T-cell (primary cell): ENCODE results near the gene PGRMC2. TPM values are rescaled to one million over a fixed set of nuclear protein-coding genes. Genes with fewer than 3 reads are reported as not detected.

ENCODE experiments used
- ATAC-seq, 4 experiments: fragments of 200-7000 bp in 3 of 4; fragments of 150-1000 bp in 1 of 4; cut with Tn5 transposase; replicated peaks in 1 of 4; 1 replicate in 3 of 4; 2 replicates in 1 of 4; pipeline ENCODE4 v1.10.0; 2021; ENCODE audit warnings: moderate library complexity in 3 of 4, mild to moderate bottlenecking in 2 of 4, moderate number of reproducible peaks in 1 of 4
- CTCF ChIA-PET, 2 donors: fragments of 300-600 bp; sonication (Branson Sonifier 250); formaldehyde crosslinking; loops; one replicate each; lab custom pipeline; 2022; ENCODE audit warnings: antibody characterized with exemption in 2 of 2; lab: Charles Lee
- POLR2A ChIA-PET, 2 donors: fragments of 300-600 bp; sonication (Branson Sonifier 250); formaldehyde crosslinking; loops; one replicate each; lab custom pipeline; 2022; ENCODE audit warnings: antibody characterized with exemption in 2 of 2; lab: Charles Lee
- DNase-seq, 35 experiments: peaks; one replicate each; pipeline versions ENCODE4 v3.0.0 to v3.0.0-alpha.2; 2013 to 2023
- H3K27ac ChIP-seq: one replicate; pipeline ENCODE4 v1.5.1; 2013; ENCODE audit warnings: low read length
- H3K27me3 ChIP-seq, 2 experiments: replicated peaks in 1 of 2; 1 replicate in 1 of 2; 2 replicates in 1 of 2; pipeline versions ENCODE4 v1.6.1 to v1.7.0; 2013; ENCODE audit warnings: low read length in 1 of 2, mixed read lengths in 1 of 2; ENCODE audit not compliant: control insufficient read depth in 2 of 2, insufficient read depth in 2 of 2; ENCODE audit errors: extremely low read depth in 1 of 2
- H3K36me3 ChIP-seq, 2 donors: 1 replicate in 1 of 2; 2 replicates in 1 of 2; pipeline versions ENCODE4 v1.6.1 to v1.7.0; 2013; ENCODE audit warnings: low read length in 1 of 2; ENCODE audit not compliant: control insufficient read depth in 2 of 2, insufficient read depth in 1 of 2; ENCODE audit errors: extremely low read depth in 1 of 2
- H3K4me1 ChIP-seq, 2 experiments: 1 replicate in 1 of 2; 2 replicates in 1 of 2; pipeline versions ENCODE4 v1.6.1 to v1.7.0; 2013; ENCODE audit warnings: low read length in 2 of 2, mixed read lengths in 1 of 2; ENCODE audit not compliant: insufficient read depth in 2 of 2, control insufficient read depth in 1 of 2; ENCODE audit errors: extremely low read depth in 1 of 2
- H3K4me3 ChIP-seq, 2 donors: 1 replicate in 1 of 2; 2 replicates in 1 of 2; pipeline versions ENCODE4 v1.5.1 to v1.7.0; 2013; ENCODE audit warnings: mild to moderate bottlenecking in 2 of 2, low read length in 1 of 2, moderate library complexity in 1 of 2; ENCODE audit not compliant: control insufficient read depth in 1 of 2; ENCODE audit errors: extremely low read depth in 1 of 2
- H3K9me3 ChIP-seq: 2 replicates; pipeline ENCODE4 v1.7.0; 2013
- H3K27ac Mint-ChIP-seq, 2 donors: one replicate each; pipeline ENCODE4 v1.8.0; 2020 to 2021; ENCODE audit warnings: mild to moderate bottlenecking in 2 of 2, mixed read lengths in 2 of 2
- H3K27me3 Mint-ChIP-seq, 2 donors: one replicate each; pipeline ENCODE4 v1.8.0; 2021 to 2022; ENCODE audit warnings: mixed read lengths in 2 of 2
- H3K36me3 Mint-ChIP-seq: one replicate; pipeline ENCODE4 v1.8.0; 2021; ENCODE audit warnings: mixed read lengths
- H3K4me1 Mint-ChIP-seq, 3 donors: one replicate each; pipeline ENCODE4 v1.8.0; 2020 to 2022; ENCODE audit warnings: mixed read lengths in 3 of 3, mild to moderate bottlenecking in 1 of 3
- H3K4me3 Mint-ChIP-seq, 3 donors: one replicate each; pipeline ENCODE4 v1.8.0; 2020 to 2022; ENCODE audit warnings: mild to moderate bottlenecking in 3 of 3, mixed read lengths in 3 of 3, moderate library complexity in 3 of 3
- H3K9me3 Mint-ChIP-seq, 3 donors: one replicate each; pipeline ENCODE4 v1.8.0; 2020 to 2022; ENCODE audit warnings: mixed read lengths in 3 of 3
- WGBS: methylation state at CpG from one replicate; pipeline ENCODE4 v1.1.5; 2013; ENCODE audit warnings: missing lambda C conversion rate; ENCODE audit not compliant: insufficient coverage; 5-methylcytosine and 5-hydroxymethylcytosine counted together
- total RNA-seq, 35 experiments: library from RNA in 6 of 35; stranded (reverse) in 6 of 35; fragments of 120-200 nt in 1 of 35; gene quantifications; one replicate each; pipeline versions ENCODE4 v1.2.1 to v1.2.4 and lab custom pipeline; 2013 to 2026

Gene PGRMC2
- total RNA-seq, 5 donors from 2014 or later (not counting 1 experiment from before 2014, with no cell fraction given), result 29.5 to 64.2 (median 35.4) TPM

DNA sequence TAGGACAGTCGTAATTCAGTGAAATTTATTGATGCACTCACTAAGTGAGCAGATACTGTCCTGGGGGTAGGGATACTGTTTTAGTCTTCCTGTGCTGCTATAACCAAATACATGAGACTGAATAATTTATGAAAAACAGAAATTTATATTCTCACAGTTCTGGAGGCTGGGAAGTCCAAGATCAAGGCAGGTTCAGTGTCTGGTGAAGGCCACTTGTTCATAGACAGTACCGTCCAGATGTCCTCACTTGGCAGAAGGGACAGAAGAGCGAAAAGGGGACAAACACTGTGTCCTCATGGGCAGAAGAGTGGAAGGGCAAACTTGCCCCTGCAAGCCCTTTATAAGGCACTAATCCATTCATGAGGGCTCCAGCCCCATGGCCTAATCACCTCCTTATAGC is 45.6 kb downstream of the PGRMC2 start:
- Histone ChIP-seq H3K9me3 (no peaks in the 10 kb centered on the region), H3K36me3 (no peaks in the 10 kb centered on the region), H3K4me1 (no peaks in the 10 kb centered on the region), H3K27ac (no peak overlapping the region), H3K27me3 (peaks cover 0 to 8% of the 10 kb centered on the region in 2 experiments), H3K4me3 (no peak overlapping the region)
- no peak overlapping the region for H3K27ac Mint-ChIP-seq
- POLR2A ChIA-PET, result no interaction called here
- 100% methylated on average over 1 of the region's 3 CpGs for WGBS
- DNase-seq, result no peak
- no peak overlapping the region for H3K4me3 Mint-ChIP-seq
- no peaks in the 10 kb centered on the region for H3K4me1 Mint-ChIP-seq
- no peaks in the 10 kb centered on the region for H3K9me3 Mint-ChIP-seq
- peaks cover 15% of the 10 kb centered on the region in 2 donors for H3K27me3 Mint-ChIP-seq
- H3K36me3 Mint-ChIP-seq, result no peaks in the 10 kb centered on the region
- CTCF ChIA-PET, result no interaction called here
- ATAC-seq, result no peak

DNA sequence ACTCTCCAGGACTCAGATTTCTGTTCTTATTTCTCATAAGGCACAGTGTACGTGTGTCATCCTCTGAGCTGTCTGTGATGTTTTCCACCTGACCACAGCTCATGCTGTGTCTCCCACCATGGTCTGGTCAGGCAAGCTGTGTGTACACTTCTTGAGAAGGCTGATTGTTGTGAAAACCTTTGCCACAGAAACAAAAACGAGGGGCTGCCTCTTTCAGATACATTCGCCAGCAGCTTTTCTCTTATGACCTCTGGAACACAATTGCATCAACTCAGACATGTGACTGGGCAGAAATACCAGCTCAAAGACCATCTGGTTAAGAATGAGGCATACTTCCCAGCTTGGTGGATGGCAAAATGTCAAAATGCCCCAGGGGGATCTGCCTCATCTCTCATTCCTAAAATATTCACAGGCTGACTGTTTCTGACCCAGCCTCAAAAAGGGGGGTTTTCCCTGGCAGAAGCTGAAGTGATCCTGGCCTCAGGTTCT is 46.1 kb downstream of the PGRMC2 start:
- Mint-ChIP-seq H3K27me3 (peaks cover 15% of the 10 kb centered on the region in 2 donors), H3K4me1 (no peaks in the 10 kb centered on the region), H3K27ac (no peak overlapping the region), H3K9me3 (no peaks in the 10 kb centered on the region), H3K36me3 (no peaks in the 10 kb centered on the region), H3K4me3 (no peak overlapping the region)
- peaks cover 0 to 8% of the 10 kb centered on the region in 2 experiments for H3K27me3 ChIP-seq
- H3K27ac ChIP-seq, result no peak overlapping the region
- ATAC-seq, result no peak
- H3K4me3 ChIP-seq, result no peak overlapping the region
- no peaks in the 10 kb centered on the region for H3K36me3 ChIP-seq
- ChIA-PET POLR2A (no interaction called here), CTCF (no interaction called here)
- DNase-seq, result no peak
- no peaks in the 10 kb centered on the region for H3K9me3 ChIP-seq
- WGBS, result 75% methylated on average over 3 of the region's 3 CpGs
- no peaks in the 10 kb centered on the region for H3K4me1 ChIP-seq

DNA sequence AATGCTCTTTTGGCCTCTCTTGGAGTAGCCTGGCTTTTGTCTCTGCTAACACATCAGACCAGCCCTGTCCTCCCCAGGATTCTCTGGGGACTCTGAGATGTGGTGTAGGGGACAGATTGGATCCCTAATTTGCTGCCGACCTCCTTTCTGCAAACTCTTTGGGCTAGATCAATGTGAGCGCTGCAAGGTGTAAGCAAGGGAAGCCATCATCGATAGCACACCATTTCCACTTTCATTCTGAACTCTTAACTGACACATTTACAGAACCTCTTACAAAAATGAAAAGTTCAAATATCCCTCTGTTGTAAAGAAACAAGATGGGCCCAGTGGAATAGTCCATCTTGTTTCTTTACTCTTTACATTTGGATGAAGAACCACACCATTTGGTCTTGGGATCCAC is 46.6 kb downstream of the PGRMC2 start:
- Histone ChIP-seq H3K4me3 (no peak overlapping the region), H3K36me3 (no peaks in the 10 kb centered on the region), H3K4me1 (no peaks in the 10 kb centered on the region), H3K27ac (no peak overlapping the region), H3K27me3 (peaks cover 0 to 8% of the 10 kb centered on the region in 2 experiments), H3K9me3 (no peaks in the 10 kb centered on the region)
- no peak for DNase-seq
- WGBS, result no CpG with 5 or more reads among the region's 3 CpGs
- Mint-ChIP-seq H3K36me3 (no peaks in the 10 kb centered on the region), H3K4me3 (no peak overlapping the region), H3K4me1 (no peaks in the 10 kb centered on the region), H3K27me3 (peaks cover 15 to 16% of the 10 kb centered on the region in 2 donors), H3K9me3 (peaks cover 0 to under 1% (median 0%) of the 10 kb centered on the region in 3 donors), H3K27ac (no peak overlapping the region)
- ChIA-PET CTCF (no interaction called here), POLR2A (no interaction called here)
- no peak for ATAC-seq

DNA sequence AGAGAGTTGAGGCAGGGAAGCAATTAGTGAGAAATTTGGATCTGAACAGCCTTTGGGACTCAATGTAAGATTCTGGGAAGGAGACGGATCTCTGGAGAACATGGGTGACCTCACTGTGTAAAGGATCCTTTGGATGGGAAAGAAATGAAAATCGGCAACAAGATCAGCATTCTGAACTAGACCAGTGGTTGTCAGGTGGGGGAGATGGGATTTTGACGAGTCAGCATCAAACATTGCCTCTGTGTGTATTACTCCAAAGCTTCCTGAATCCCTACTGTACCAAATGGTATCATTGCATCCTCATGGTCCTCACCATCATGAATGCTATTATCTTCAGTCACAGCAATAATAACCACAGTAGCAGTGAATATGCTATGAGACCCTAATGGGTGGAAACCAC is 52.8 kb downstream of the PGRMC2 start:
- ChIA-PET POLR2A (no interaction called here), CTCF (no interaction called here)
- H3K4me1 ChIP-seq, result no peaks in the 10 kb centered on the region
- no peak overlapping the region for H3K4me3 Mint-ChIP-seq
- H3K9me3 Mint-ChIP-seq, result peaks cover 0 to 4% (median 0%) of the 10 kb centered on the region in 3 donors
- H3K36me3 Mint-ChIP-seq, result no peaks in the 10 kb centered on the region
- no peak overlapping the region for H3K27ac Mint-ChIP-seq
- H3K4me3 ChIP-seq, result no peak overlapping the region
- H3K9me3 ChIP-seq, result no peaks in the 10 kb centered on the region
- no peaks in the 10 kb centered on the region for H3K4me1 Mint-ChIP-seq
- H3K27me3 Mint-ChIP-seq, result peaks cover 0 to 6% of the 10 kb centered on the region in 2 donors
- H3K36me3 ChIP-seq, result no peaks in the 10 kb centered on the region
- H3K27me3 ChIP-seq, result peaks cover 0 to 3% of the 10 kb centered on the region in 2 experiments
- 86% methylated on average over 1 of the region's 3 CpGs for WGBS
- no peak for ATAC-seq
- no peak for DNase-seq
- H3K27ac ChIP-seq, result no peak overlapping the region

DNA sequence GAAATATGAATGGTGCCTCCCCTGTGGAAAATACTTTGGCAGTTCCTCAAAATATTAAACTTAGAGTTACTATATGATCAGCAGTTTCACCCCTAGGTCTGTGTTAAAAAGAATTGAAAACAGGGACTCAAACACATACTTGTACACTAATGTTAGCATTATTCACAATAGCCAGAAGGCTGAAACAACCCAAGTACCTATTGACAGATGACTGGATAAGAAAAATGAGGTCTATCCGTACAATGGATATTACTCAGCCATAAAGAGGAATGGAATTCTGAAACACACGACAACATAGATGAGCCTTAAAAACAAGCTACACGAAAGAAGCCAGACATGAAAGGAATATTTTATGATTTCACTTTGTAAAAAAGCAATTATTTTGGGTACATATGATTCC is 54.9 kb downstream of the PGRMC2 start:
- Mint-ChIP-seq H3K4me3 (no peak overlapping the region), H3K27me3 (peaks cover 0 to 5% of the 10 kb centered on the region in 2 donors), H3K27ac (no peak overlapping the region), H3K9me3 (peaks cover 0 to 4% (median 0%) of the 10 kb centered on the region in 3 donors), H3K36me3 (no peaks in the 10 kb centered on the region), H3K4me1 (no peaks in the 10 kb centered on the region)
- WGBS, result 94% methylated on average over 3 of the region's 3 CpGs
- Histone ChIP-seq H3K4me3 (no peak overlapping the region), H3K4me1 (no peaks in the 10 kb centered on the region), H3K27ac (no peak overlapping the region), H3K27me3 (peaks cover 0 to 5% of the 10 kb centered on the region in 2 experiments), H3K36me3 (no peaks in the 10 kb centered on the region), H3K9me3 (no peaks in the 10 kb centered on the region)
- ChIA-PET CTCF (no interaction called here), POLR2A (no interaction called here)
- ATAC-seq (no peak), DNase-seq (no peak)

DNA sequence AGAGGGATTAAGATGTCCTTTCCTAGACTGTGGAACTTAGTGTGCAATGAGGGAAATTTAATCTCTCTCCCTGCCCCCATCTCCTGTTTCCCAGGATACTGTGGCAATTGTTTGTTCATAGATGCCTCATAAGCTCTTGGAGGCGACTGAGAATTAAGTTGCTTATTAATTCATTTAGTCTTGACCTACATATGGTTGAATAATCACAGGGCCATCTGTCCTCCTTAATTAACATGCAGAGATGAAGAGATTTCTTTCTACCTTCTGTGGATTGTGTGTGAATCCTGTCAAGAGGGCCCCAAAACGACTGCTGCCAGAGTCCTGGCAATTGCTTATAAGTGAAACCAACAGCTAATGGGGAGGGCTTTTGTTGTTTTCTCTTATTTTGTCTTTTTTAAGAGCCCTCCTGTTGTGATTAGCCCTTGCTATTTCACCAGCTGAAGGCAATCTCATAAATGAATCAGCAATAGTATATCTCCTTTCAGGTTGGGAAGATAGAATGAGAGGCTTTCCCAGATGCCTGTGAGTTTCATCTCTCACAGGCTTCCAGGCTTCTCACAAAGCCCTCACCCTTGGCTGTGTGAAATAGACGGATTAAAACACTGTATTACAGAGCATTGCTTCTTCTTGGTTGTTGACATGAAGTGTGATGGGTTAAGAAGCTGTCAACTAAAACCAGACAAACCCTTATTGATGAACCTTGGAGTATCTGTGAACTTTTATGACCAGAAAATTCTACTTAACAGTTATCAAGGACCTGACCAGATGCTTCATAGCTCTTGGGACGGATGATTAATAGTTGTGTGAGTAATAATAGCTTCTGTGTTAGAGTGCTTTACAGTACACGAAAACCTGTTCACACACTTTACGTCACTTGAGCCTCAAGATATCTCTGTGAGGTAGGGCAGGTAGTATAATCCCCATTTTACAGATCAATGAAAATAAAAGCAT is 58.5 kb downstream of the PGRMC2 start:
- Mint-ChIP-seq H3K27ac (no peak overlapping the region), H3K4me1 (no peaks in the 10 kb centered on the region), H3K27me3 (peaks cover 4% of the 10 kb centered on the region in 2 donors), H3K36me3 (no peaks in the 10 kb centered on the region), H3K4me3 (no peak overlapping the region), H3K9me3 (no peaks in the 10 kb centered on the region)
- no CpG with 5 or more reads among the region's 6 CpGs for WGBS
- no peak for ATAC-seq
- Histone ChIP-seq H3K9me3 (no peaks in the 10 kb centered on the region), H3K4me3 (no peak overlapping the region), H3K27me3 (peaks cover 0 to 3% of the 10 kb centered on the region in 2 experiments), H3K36me3 (no peaks in the 10 kb centered on the region), H3K4me1 (no peaks in the 10 kb centered on the region), H3K27ac (no peak overlapping the region)
- POLR2A ChIA-PET, result no interaction called here
- DNase-seq, result no peak
- CTCF ChIA-PET, result no interaction called here
